ENCODE data around the gene ODAD2. TPM values are rescaled to one million over a fixed set of nuclear protein-coding genes. Genes with fewer than 3 reads are reported as not detected.

The ODAD2 gene
- total and polyA plus RNA-seq, 12 donors, result 0.41 to 1.7 (median 1.0) TPM; not detected in 5

- peaks cover 0 to 19% (median 2%) of the 10 kb centered on the region in 11 donors for H3K9me3 ChIP-seq
- H3K27ac ChIP-seq, result no peak overlapping the region
- intact Hi-C loops (cut with DNase I), result no loop called here
- DNase-seq (no peak), ATAC-seq (no peak)
- H3K27me3 ChIP-seq, result peaks cover 0 to 5% (median 0%) of the 10 kb centered on the region in 7 donors
- no peaks in the 10 kb centered on the region for H3K36me3 ChIP-seq
- no peak for TF ChIP-seq CTCF (IDR thresholded peaks at IDR 0.05)
- no peak overlapping the region for H3K4me3 ChIP-seq
- H3K4me1 ChIP-seq, result no peaks in the 10 kb centered on the region
Measured at GRCh38 chr10:27865221-27865635, 133.7 kb downstream of the ODAD2 start.

- ATAC-seq (no peak), DNase-seq (no peak)
- Histone ChIP-seq H3K36me3 (no peaks in the 10 kb centered on the region), H3K9me3 (no peaks in the 10 kb centered on the region), H3K4me3 (no peak overlapping the region), H3K27me3 (peaks cover 0 to 5% (median 0%) of the 10 kb centered on the region in 7 donors), H3K4me1 (no peaks in the 10 kb centered on the region), H3K27ac (no peak overlapping the region)
- intact Hi-C loops (cut with DNase I), result no loop called here
- no peak for TF ChIP-seq CTCF (IDR thresholded peaks at IDR 0.05)
- WGBS, 2 donors, result 85 to 89% methylated on average over 4 of the region's 4 CpGs
Measured at GRCh38 chr10:27861781-27862180, 137.1 kb downstream of the ODAD2 start.

- no peaks in the 10 kb centered on the region for H3K36me3 ChIP-seq
- DNase-seq (no peak), ATAC-seq (no peak)
- H3K4me1 ChIP-seq, result no peaks in the 10 kb centered on the region
- no peaks in the 10 kb centered on the region for H3K27me3 ChIP-seq
- H3K4me3 ChIP-seq, result no peak overlapping the region
- no peaks in the 10 kb centered on the region for H3K9me3 ChIP-seq
- intact Hi-C loops (cut with DNase I), result no loop called here
- no peak overlapping the region for H3K27ac ChIP-seq
- no peak for TF ChIP-seq CTCF (IDR thresholded peaks at IDR 0.05)
- WGBS, 2 donors, result 13% methylated on average over 8 of the region's 8 CpGs
Measured at GRCh38 chr10:27857616-27858015, 141.3 kb downstream of the ODAD2 start.

- 81 to 86% methylated on average over 1 of the region's 1 CpG for WGBS, 2 donors
- ATAC-seq (peak in 6 of 8 donors; percentile 26 to 77 (median 60)), DNase-seq (no peak)
- no peak for TF ChIP-seq CTCF (IDR thresholded peaks at IDR 0.05)
- intact Hi-C loops (cut with DNase I), result no loop called here
- Histone ChIP-seq H3K4me1 (peaks cover 0 to 8% (median 0%) of the 10 kb centered on the region in 9 donors), H3K9me3 (peaks cover 0 to 10% (median 5%) of the 10 kb centered on the region in 11 donors), H3K27ac (no peak overlapping the region), H3K4me3 (no peak overlapping the region), H3K27me3 (no peaks in the 10 kb centered on the region), H3K36me3 (no peaks in the 10 kb centered on the region)
Measured at GRCh38 chr10:27844223-27844622, 154.7 kb downstream of the ODAD2 start.

Measured in heart right ventricle (tissue), 16 donors.